HEK293T (cell line): ENCODE measurements around the gene STEAP1B.
"Not testable (repeated sequence)": the region's sequence is repeated elsewhere in the genome, so short reads cannot be mapped to it uniquely, and the experiment has no call there.

Experiments
- CTCF ChIA-PET: fragments of 350-600 bp; formaldehyde crosslinking; extraction: SDS; loops from one replicate; lab custom pipeline; 2021; ENCODE audit warnings: antibody characterized with exemption, inconsistent platforms; lab: Yijun Ruan, JAX
- POLR2A ChIA-PET: fragments of 350-600 bp; formaldehyde crosslinking; extraction: SDS; loops from one replicate; lab custom pipeline; 2020; ENCODE audit warnings: antibody characterized with exemption, inconsistent platforms; lab: Yijun Ruan, JAX
- DNase-seq: peaks from one replicate; pipeline ENCODE4 v3.0.0; 2012; ENCODE audit warnings: mixed read lengths; ENCODE audit errors: extremely low spot score
- ARNT ChIP-seq: fragments of 450-650 bp; IDR thresholded peaks from 2 replicates; pipeline ENCODE4 v1.6.1; 2017; ENCODE audit warnings: mild to moderate bottlenecking
- BHLHE40 ChIP-seq: fragments of 450-650 bp; IDR thresholded peaks from 2 replicates; pipeline ENCODE4 v1.6.1; 2016; ENCODE audit warnings: mild to moderate bottlenecking, moderate library complexity, borderline replicate concordance
- CTBP1 ChIP-seq: fragments of 450-650 bp; IDR thresholded peaks from 2 replicates; pipeline ENCODE4 v1.6.1; 2016; ENCODE audit warnings: borderline replicate concordance
- ELF4 ChIP-seq: fragments of 450-650 bp; IDR thresholded peaks from 2 replicates; pipeline ENCODE4 v1.6.1; 2017; ENCODE audit warnings: antibody characterized with exemption
- FOXA1 ChIP-seq: fragments of 450-650 bp; IDR thresholded peaks from 2 replicates; pipeline ENCODE4 v1.6.1; 2016; ENCODE audit warnings: mild to moderate bottlenecking
- FOXK2 ChIP-seq: fragments of 450-650 bp; IDR thresholded peaks from 2 replicates; pipeline ENCODE4 v1.6.1; 2016; ENCODE audit warnings: mild to moderate bottlenecking
- FOXM1 ChIP-seq: fragments of 450-650 bp; IDR thresholded peaks from 2 replicates; pipeline ENCODE4 v1.6.1; 2017; ENCODE audit warnings: mild to moderate bottlenecking, borderline replicate concordance
- HDGF ChIP-seq: fragments of 450-650 bp; IDR thresholded peaks from 2 replicates; pipeline ENCODE4 v1.6.1; 2017; ENCODE audit warnings: antibody characterized with exemption, borderline replicate concordance
- L3MBTL2 ChIP-seq: fragments of 450-650 bp; conservative IDR thresholded peaks from 2 replicates; pipeline ENCODE4 v1.6.1; 2016; ENCODE audit warnings: mild to moderate bottlenecking
- LEF1 ChIP-seq: fragments of 450-650 bp; IDR thresholded peaks from 2 replicates; pipeline ENCODE4 v1.6.1; 2017; ENCODE audit warnings: mild to moderate bottlenecking, borderline replicate concordance
- NFRKB ChIP-seq: fragments of 450-650 bp; IDR thresholded peaks from 2 replicates; pipeline ENCODE4 v1.6.1; 2016; ENCODE audit warnings: mild to moderate bottlenecking, moderate library complexity
- PKNOX1 ChIP-seq: fragments of 450-650 bp; IDR thresholded peaks from 2 replicates; pipeline ENCODE4 v1.6.1; 2016
- SP1 ChIP-seq: fragments of 450-650 bp; IDR thresholded peaks from 2 replicates; pipeline ENCODE4 v1.6.1; 2017
- SUZ12 ChIP-seq: fragments of 450-650 bp; IDR thresholded peaks from 2 replicates; pipeline ENCODE4 v1.6.1; 2016; ENCODE audit warnings: mild to moderate bottlenecking
- TARDBP ChIP-seq: fragments of 450-650 bp; IDR thresholded peaks from 2 replicates; pipeline ENCODE4 v1.6.1; 2016
- ZNF384 ChIP-seq: fragments of 450-650 bp; IDR thresholded peaks from 2 replicates; pipeline ENCODE4 v1.6.1; 2016

The STEAP1B gene

GRCh38 chr7:22435105-22435504 lies 64.9 kb downstream of the STEAP1B start:
- TF ChIP-seq HDGF (no peak), LEF1 (no peak), ARNT (no peak)
- ChIA-PET CTCF (no interaction called here), POLR2A (no interaction called here)
- DNase-seq = no peak

- no peak for DNase-seq
Observed at GRCh38 chr7:22433710-22434460, 66.1 kb downstream of the STEAP1B start.

GRCh38 chr7:22433165-22433700 lies 66.8 kb downstream of the STEAP1B start:
- POLR2A ChIA-PET, DNase-seq: not testable (repeated sequence)
- CTCF ChIA-PET = interaction anchor here (1.8 kb wide), 1 partner anchor 19 kb away, joined by 6 read pairs; no protein-coding TSS in a partner anchor

More at GRCh38 chr7:22433710-22434460, 66.1 kb downstream of the STEAP1B start:
- TF ChIP-seq FOXA1 (no peak), SP1 (no peak), SUZ12 (no peak), ARNT (no peak), CTBP1 (no peak), FOXK2 (no peak), PKNOX1 (no peak), NFRKB (no peak), TARDBP (no peak), FOXM1 (no peak), HDGF (no peak), ELF4 (no peak), ZNF384 (no peak)
- ChIA-PET POLR2A (no interaction called here), CTCF (interaction anchor here (1.8 kb wide), 1 partner anchor 19 kb away, joined by 6 read pairs; no protein-coding TSS in a partner anchor)

GRCh38 chr7:22432203-22432718 lies 67.7 kb downstream of the STEAP1B start:
- POLR2A ChIA-PET = no interaction called here
- TF ChIP-seq FOXK2 (no peak), HDGF (no peak), SUZ12 (no peak), L3MBTL2 (no peak), LEF1 (no peak), FOXA1 (no peak), ARNT (no peak), ELF4 (no peak), CTBP1 (no peak), BHLHE40 (no peak), ZNF384 (no peak), PKNOX1 (no peak), NFRKB (no peak), SP1 (no peak), FOXM1 (no peak), TARDBP (no peak)
- CTCF ChIA-PET = no interaction called here

GRCh38 chr7:22430457-22430856 lies 69.5 kb downstream of the STEAP1B start:
- no peak for TF ChIP-seq CTBP1
- no peak for TF ChIP-seq FOXM1
- TF ChIP-seq TARDBP = no peak
- no peak for TF ChIP-seq SP1
- no peak for TF ChIP-seq SUZ12
- TF ChIP-seq ARNT = no peak
- no peak for TF ChIP-seq PKNOX1
- ChIA-PET CTCF (no interaction called here), POLR2A (no interaction called here)
- DNase-seq = no peak

More at GRCh38 chr7:22432203-22432718, 67.7 kb downstream of the STEAP1B start:
- DNase-seq = no peak

GRCh38 chr7:22429386-22429785 lies 70.6 kb downstream of the STEAP1B start:
- ChIA-PET CTCF (no interaction called here), POLR2A (no interaction called here)
- DNase-seq = no peak

More at GRCh38 chr7:22429386-22429785, 70.6 kb downstream of the STEAP1B start:
- TF ChIP-seq FOXA1 (no peak), BHLHE40 (no peak), ELF4 (no peak), L3MBTL2 (no peak), FOXK2 (no peak), FOXM1 (no peak), ZNF384 (no peak), HDGF (no peak), SUZ12 (no peak), NFRKB (no peak), TARDBP (no peak), ARNT (no peak), CTBP1 (no peak), PKNOX1 (no peak), LEF1 (no peak), SP1 (no peak)
